SKM-1 treated with dmso at 0.1 percent for 144 hours (cell line): ENCODE results near the gene CREB5.

ENCODE experiments used
- DNase-seq: peaks from one replicate; lab custom pipeline; 2025; ENCODE audit not compliant: unreplicated experiment; lab: John Stamatoyannopoulos, UW

Gene CREB5

GRCh38 chr7:28507525-28508282, 95.4 kb downstream of the CREB5 start:
- no peak for DNase-seq

GRCh38 chr7:28509251-28510025, 97.1 kb downstream of the CREB5 start:
- no peak for DNase-seq

- DNase-seq = no peak
Observed at GRCh38 chr7:28510026-28510369, 97.7 kb downstream of the CREB5 start.

GRCh38 chr7:28512668-28513440, 100.5 kb downstream of the CREB5 start:
- DNase-seq = no peak

GRCh38 chr7:28516390-28517172, 104.3 kb downstream of the CREB5 start:
- DNase-seq = no peak

- no peak for DNase-seq
Observed at GRCh38 chr7:28517206-28517605, 104.9 kb downstream of the CREB5 start.

GRCh38 chr7:28517606-28518005, 105.3 kb downstream of the CREB5 start:
- no peak for DNase-seq

- DNase-seq = no peak
Observed at GRCh38 chr7:28520074-28521015, 108.0 kb downstream of the CREB5 start.

- DNase-seq = no peak
Observed at GRCh38 chr7:28524978-28525377, 112.7 kb downstream of the CREB5 start.

GRCh38 chr7:28528899-28529298, 116.6 kb downstream of the CREB5 start:
- no peak for DNase-seq

GRCh38 chr7:28529755-28530154, 117.4 kb downstream of the CREB5 start:
- no peak for DNase-seq

- DNase-seq = no peak
Observed at GRCh38 chr7:28530175-28530802, 118.0 kb downstream of the CREB5 start.

GRCh38 chr7:28530803-28531175, 118.5 kb downstream of the CREB5 start:
- no peak for DNase-seq

GRCh38 chr7:28531291-28531690, 119.0 kb downstream of the CREB5 start:
- DNase-seq = no peak

- no peak for DNase-seq
Observed at GRCh38 chr7:28532181-28532580, 119.9 kb downstream of the CREB5 start.

GRCh38 chr7:28533267-28533666, 120.9 kb downstream of the CREB5 start:
- DNase-seq = no peak

GRCh38 chr7:28533731-28534531, 121.6 kb downstream of the CREB5 start:
- no peak for DNase-seq

- DNase-seq = no peak
Observed at GRCh38 chr7:28536259-28536658, 123.9 kb downstream of the CREB5 start.
